Activated T-helper 2 cell treated with anti-CD3 and anti-CD28 coated beads, Interferon-gamma antibody, Interleukin-2, Interleukin-4, amounts not matched to agents 10 μg/mL and 5 μg/mL and 100 μg/mL, durations not matched to agents 14 hours and 24 hours and 36 hours (primary cell): ENCODE results near the gene DHRSX. TPM values are rescaled to one million over a fixed set of nuclear protein-coding genes. Genes with fewer than 3 reads are reported as not detected.
"Not testable (repeated sequence)": the region's sequence is repeated elsewhere in the genome, so short reads cannot be mapped to it uniquely, and the experiment has no call there.

Experiments used
- DNase-seq: peaks from one replicate; pipeline ENCODE4 v3.0.0; 2021; ENCODE audit warnings: low spot score
- H3K27ac Mint-ChIP-seq: one replicate; pipeline ENCODE4 v1.8.0; 2021; ENCODE audit warnings: mixed read lengths
- H3K27me3 Mint-ChIP-seq: one replicate; pipeline ENCODE4 v1.8.0; 2021; ENCODE audit warnings: low read depth, mixed read lengths
- H3K36me3 Mint-ChIP-seq: one replicate; pipeline ENCODE4 v1.8.0; 2021; ENCODE audit warnings: low read depth, mixed read lengths
- H3K4me1 Mint-ChIP-seq: one replicate; pipeline ENCODE4 v1.8.0; 2021; ENCODE audit warnings: low read depth, mixed read lengths
- H3K4me3 Mint-ChIP-seq: one replicate; pipeline ENCODE4 v1.8.0; 2021; ENCODE audit warnings: low read depth, mild to moderate bottlenecking, moderate library complexity, mixed read lengths
- H3K9me3 Mint-ChIP-seq: one replicate; pipeline ENCODE4 v1.8.0; 2021; ENCODE audit warnings: mixed read lengths
- intact Hi-C: fragments of 100-400 bp; cut with micrococcal nuclease; formaldehyde crosslinking; loops from one replicate; pipeline ENCODE4 v1.15.1; 2023
- total RNA-seq: library from RNA; stranded (reverse); gene quantifications from 2 replicates; pipeline ENCODE4 v1.2.3, GENCODE V29; 2022

Gene DHRSX
- total RNA-seq, 1 donor from 2014 or later, result 26.1 TPM

DNA sequence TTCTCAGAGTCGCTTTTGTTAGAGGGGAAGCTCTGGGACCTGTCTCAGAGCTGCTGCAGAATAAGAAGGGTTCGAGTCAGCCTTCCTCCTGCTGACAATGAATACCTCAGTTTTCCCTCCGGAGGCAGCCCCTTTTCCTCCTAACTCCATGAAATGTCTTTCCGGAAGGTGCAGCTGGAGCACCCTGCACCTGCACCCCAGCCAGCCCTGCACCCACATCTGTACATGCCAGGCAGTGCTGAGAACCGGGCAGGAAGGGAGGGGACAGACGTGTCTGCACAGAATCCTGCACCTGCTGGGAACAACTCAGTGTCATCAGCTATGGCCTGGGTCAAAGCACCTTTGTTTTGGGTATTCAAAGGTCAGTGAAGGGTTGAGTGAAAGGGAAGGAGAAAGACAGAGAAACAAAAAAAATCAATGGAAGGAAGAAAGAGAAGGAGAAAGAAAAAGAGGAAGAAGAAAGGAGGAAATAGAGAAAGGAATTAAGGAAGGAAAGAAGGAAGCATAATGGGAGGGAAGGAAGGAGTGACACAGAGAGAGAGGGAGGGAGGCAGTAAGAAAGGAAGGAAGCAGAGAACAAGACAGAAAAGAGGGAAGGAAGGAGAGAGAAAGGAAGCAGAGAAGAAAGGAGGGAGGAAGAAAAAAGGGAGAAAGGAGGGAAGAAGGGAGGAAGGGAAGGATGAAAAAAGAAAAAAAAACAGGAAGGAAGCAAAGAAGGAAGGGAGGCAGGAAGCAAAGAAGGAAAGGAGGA lies 273.7 kb downstream of the DHRSX start:
- Mint-ChIP-seq H3K36me3 (peaks cover 49% of the 10 kb centered on the region), H3K27me3 (no peaks in the 10 kb centered on the region), H3K27ac (no peak overlapping the region), H3K4me1 (no peaks in the 10 kb centered on the region), H3K4me3 (no peak overlapping the region), H3K9me3 (peaks cover 65% of the 10 kb centered on the region)
- no peak for DNase-seq
- intact Hi-C loops, result no loop called here

DNA sequence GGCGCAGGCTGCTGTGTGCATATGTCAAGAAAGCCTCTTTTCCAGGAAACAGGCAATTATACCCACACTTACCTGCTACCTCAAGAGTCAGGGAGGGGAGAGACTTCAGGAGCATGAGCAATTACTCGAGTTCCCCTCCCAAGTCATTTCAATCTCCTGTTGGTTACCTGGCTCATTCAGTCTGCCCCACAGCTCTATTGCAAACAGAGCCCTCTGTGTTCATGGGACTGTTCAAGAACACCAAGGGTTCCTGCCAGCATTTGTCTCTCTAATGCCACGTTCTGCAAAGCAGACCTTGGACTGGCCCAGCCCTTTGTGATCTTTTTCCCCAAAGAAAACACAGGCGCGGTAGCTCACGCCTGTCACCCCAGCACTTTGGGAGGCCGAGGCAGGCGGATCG lies 274.6 kb downstream of the DHRSX start:
- no peak overlapping the region for H3K4me3 Mint-ChIP-seq
- H3K36me3 Mint-ChIP-seq, result peaks cover 56% of the 10 kb centered on the region
- intact Hi-C loops, result no loop called here
- peaks cover 64% of the 10 kb centered on the region for H3K9me3 Mint-ChIP-seq
- no peaks in the 10 kb centered on the region for H3K27me3 Mint-ChIP-seq
- no peak for DNase-seq
- no peaks in the 10 kb centered on the region for H3K4me1 Mint-ChIP-seq
- no peak overlapping the region for H3K27ac Mint-ChIP-seq

DNA sequence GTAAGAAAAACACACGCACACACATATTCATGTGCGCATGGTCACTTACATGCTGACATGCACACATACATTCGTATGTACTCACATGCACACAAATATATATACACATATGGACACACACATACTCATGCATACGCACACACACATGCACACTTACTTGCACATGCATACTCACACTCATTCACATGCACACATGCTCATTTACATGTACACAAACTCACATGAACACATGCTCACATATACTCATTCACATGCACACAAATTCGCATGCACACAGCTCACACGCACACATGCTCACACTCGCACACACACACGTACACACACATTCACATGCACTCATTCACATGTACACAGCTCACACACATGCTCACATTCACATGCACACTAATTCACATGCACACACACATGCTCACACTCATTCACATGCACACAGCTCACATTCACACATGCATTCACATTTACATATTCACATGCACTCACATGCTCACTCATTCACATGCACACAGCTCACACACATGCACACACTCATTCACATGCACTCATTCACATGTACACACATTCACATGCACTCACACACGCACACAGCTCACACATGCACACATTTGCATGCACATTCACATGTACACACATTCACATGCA lies 276.1 kb downstream of the DHRSX start:
- Mint-ChIP-seq H3K4me1 (no peaks in the 10 kb centered on the region), H3K9me3 (peaks cover 65% of the 10 kb centered on the region), H3K27ac (no peak overlapping the region), H3K36me3 (peaks cover 51% of the 10 kb centered on the region), H3K4me3 (no peak overlapping the region), H3K27me3 (no peaks in the 10 kb centered on the region)
- no peak for DNase-seq
- intact Hi-C loops, result no loop called here

DNA sequence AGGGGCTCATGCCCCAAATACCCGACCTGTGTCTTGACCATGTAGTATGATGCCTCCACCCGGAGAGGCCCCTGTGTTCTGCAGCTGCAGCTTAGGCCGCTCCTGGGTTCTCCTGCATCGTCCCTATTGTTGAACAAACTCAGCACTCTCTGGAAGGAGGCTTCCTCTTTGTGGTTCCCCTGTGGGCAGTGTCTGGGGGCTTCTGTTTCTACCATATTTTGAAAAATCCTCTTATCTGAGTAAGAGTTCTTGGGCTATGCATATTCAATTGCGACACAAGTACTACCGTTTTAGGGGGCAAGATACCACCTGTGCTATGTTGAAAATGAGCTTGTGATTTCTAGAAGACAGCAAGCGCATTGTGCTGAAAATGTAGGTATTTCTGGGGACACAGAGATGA lies 276.6 kb downstream of the DHRSX start:
- Mint-ChIP-seq H3K27me3 (no peaks in the 10 kb centered on the region), H3K4me3 (no peak overlapping the region), H3K36me3 (peaks cover 48% of the 10 kb centered on the region), H3K9me3 (peaks cover 65% of the 10 kb centered on the region), H3K27ac (no peak overlapping the region), H3K4me1 (no peaks in the 10 kb centered on the region)
- intact Hi-C loops, result no loop called here
- DNase-seq, result no peak

DNA sequence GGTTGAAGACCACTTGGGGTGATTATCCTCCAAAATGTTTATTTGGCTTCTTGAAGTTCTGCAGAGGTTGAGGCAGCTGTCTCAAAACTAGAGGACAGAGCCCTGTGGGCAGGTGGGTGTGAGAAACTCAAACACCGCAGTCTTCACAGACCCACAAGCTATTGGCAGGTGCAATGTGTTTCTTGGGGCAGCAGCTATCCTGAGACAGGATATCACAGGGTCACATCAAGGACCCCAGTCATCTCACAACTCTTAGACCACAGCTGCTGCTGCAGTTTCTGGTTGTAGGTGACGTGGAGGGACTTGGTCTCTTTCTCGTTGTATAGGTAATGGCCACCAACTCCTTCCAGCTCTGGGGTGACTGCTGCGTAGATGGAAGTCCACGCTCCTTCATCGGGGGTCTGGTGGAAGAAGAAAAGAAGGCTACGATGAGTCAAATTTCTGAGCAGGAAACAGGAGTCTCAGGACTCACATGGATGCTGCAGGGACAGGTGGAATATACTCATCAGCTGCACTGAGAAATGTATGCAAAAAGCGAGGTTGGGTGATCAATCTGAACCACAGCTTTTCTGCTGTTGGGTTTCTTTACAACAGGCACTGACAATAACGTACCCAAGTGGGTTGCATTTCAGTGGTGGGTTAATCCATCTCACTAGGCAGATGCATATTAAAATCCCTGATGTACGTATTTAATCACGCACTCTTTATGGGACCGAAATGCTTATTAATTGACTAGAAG lies 279.8 kb downstream of the DHRSX start:
- H3K27ac Mint-ChIP-seq, result no peak overlapping the region
- no peaks in the 10 kb centered on the region for H3K27me3 Mint-ChIP-seq
- intact Hi-C loops, result no loop called here
- H3K4me3 Mint-ChIP-seq, result no peak overlapping the region
- H3K4me1 Mint-ChIP-seq, result no peaks in the 10 kb centered on the region
- peaks cover 82% of the 10 kb centered on the region for H3K9me3 Mint-ChIP-seq
- H3K36me3 Mint-ChIP-seq, result peaks cover 45% of the 10 kb centered on the region
- DNase-seq, result no peak

DNA sequence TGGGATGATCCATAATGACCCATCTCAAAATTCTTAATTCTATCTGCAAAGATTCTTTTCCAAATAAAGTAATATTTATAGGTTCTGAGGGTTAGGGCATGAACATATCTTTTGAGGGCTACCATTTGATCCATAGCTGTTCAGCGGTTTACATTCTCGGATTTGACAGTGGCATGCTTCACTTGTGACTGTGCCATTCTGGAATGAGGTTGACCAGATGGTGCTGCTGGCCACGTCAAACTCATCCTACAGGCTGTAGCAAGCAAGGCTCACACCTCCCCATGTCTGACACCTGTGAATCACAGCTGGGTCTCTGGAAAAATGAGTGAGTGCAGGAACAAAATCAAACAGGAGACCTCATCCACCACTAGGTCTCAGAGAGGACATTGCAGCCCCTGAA lies 280.5 kb downstream of the DHRSX start:
- Mint-ChIP-seq H3K27me3 (no peaks in the 10 kb centered on the region), H3K9me3 (peaks cover 84% of the 10 kb centered on the region), H3K36me3 (peaks cover 44% of the 10 kb centered on the region), H3K4me1 (no peaks in the 10 kb centered on the region), H3K27ac (no peak overlapping the region), H3K4me3 (no peak overlapping the region)
- intact Hi-C loops, result no loop called here
- DNase-seq, result no peak

DNA sequence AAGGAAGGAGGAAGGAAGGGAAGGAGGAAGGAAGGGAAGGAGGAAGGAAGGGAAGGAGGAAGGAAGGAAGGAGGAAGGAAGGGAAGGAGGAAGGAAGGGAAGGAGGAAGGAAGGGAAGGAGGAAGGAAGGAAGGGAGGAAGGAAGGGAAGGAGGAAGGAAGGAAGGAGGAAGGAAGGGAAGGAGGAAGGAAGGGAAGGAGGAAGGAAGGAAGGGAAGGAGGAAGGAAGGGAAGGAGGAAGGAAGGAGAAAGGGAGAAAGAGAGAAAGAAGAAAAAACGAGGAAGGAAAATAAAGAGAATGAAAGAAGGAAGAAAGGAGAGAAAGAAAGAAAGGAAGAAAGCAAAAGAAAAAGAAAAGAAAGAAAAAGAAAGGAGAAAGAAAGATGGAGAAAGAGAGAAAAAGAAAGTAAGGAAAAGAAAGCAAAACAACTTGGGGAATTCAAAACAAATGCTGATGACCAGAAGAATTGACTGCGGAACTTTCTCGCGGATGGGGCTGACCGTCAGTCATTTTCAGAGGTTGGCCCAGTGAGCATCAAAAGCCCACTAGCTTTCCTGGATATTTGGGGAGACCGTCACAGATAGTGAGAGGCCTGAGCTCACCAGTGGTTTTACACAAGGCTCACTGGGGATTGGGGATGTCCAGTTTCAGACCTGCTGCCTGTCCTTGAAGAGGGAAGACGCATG lies 286.5 kb downstream of the DHRSX start:
- intact Hi-C loops, H3K27ac Mint-ChIP-seq, H3K4me3 Mint-ChIP-seq, H3K27me3 Mint-ChIP-seq, DNase-seq, H3K4me1 Mint-ChIP-seq: not testable (repeated sequence)
- peaks cover 19% of the 10 kb centered on the region for H3K36me3 Mint-ChIP-seq
- peaks cover 74% of the 10 kb centered on the region for H3K9me3 Mint-ChIP-seq

DNA sequence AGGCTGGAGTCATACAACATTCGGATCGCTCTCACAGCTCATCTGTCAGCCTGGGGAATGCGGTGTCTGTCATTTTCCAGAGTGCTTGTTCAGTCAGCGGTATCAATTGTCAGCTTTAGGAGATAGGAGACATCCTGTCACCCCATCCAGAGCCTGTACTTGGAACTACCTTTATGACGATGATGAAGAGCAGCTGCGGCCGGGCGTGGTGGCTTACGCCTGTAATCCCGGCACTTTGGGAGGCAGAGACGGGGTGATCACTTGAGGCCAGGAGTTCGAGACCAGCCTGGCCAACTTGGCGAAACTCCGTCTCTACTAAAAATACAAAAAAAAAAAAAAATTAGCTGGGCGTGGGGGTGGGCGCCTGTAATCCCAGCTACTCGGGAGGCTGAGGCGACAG lies 289.1 kb downstream of the DHRSX start:
- H3K27ac Mint-ChIP-seq, H3K4me1 Mint-ChIP-seq, H3K27me3 Mint-ChIP-seq, DNase-seq, intact Hi-C loops, H3K4me3 Mint-ChIP-seq: not testable (repeated sequence)
- peaks cover 57% of the 10 kb centered on the region for H3K9me3 Mint-ChIP-seq
- H3K36me3 Mint-ChIP-seq, result peaks cover 15% of the 10 kb centered on the region

DNA sequence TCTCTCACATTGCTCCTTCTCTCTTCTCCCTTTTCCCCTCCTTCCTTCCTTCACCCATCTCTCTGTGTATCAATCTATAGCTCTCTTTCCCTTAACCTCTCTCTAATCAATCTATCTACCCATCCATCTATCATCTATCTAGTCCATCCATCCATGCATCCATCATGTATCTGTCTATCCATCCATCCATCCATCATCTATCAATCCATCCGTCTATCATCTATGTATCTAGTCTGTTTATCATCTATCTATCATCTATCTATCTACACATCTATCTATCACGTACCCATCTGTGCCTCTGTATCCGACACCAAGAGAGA lies 307.5 kb downstream of the DHRSX start:
- no peak for DNase-seq
- Mint-ChIP-seq H3K4me3 (no peak overlapping the region), H3K27ac (no peak overlapping the region), H3K9me3 (peaks cover 34% of the 10 kb centered on the region), H3K4me1 (no peaks in the 10 kb centered on the region), H3K36me3 (no peaks in the 10 kb centered on the region), H3K27me3 (no peaks in the 10 kb centered on the region)
- intact Hi-C loops, result no loop called here

DNA sequence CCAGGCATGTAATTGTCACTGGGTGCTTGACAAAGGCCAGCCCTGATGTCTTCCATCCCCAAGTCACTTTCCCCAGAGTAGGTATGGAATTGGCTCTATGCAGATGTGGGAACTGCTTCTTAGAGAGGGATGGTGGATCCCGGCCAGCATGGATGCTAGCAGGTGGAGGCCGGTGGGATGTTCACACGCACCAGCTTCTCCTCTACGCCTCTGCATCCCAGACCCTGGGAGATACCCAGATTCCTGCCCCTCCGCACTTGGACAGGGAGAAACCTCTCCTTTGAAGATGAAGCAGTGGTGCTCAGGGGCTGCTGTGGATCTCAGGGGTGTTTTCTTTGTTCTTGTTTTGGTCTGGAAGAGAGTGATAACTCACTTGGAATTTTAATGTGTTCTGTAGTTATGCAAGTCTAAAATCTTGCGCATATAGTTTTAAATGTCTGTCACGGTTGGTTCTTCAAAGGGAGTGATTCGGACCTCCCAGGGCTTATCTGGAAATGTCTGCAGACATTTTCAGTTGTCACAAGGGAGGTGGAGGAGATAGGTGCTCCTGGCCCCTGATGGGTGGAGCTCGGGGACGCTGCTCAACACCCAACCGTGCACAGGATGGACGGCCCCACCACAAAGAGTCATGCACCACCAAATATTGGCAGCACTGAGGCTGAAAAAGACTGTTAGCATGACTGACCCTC lies 308.0 kb downstream of the DHRSX start:
- intact Hi-C loops, result no loop called here
- no peak for DNase-seq
- Mint-ChIP-seq H3K9me3 (peaks cover 39% of the 10 kb centered on the region), H3K4me3 (no peak overlapping the region), H3K4me1 (no peaks in the 10 kb centered on the region), H3K36me3 (peaks cover 3% of the 10 kb centered on the region), H3K27me3 (no peaks in the 10 kb centered on the region), H3K27ac (no peak overlapping the region)

DNA sequence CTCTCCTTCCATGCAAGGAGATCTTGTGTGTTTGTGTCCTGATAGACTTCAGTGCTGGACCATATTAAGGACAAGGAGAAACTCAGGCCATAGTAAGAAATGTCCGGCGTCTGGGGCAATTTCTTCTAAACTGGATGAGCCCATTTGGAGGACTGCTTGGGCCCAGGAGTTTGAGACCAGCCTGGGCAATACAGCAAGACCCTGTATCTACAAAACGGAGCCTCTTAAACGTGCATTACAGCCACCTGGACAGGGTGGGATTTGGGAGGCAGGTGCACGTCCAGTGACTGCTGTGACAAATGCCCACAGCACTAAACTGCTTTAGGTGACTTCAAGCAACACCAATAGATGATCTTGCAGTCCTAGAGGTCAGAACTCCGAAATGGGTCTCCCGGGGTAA lies 311.9 kb downstream of the DHRSX start:
- intact Hi-C loops, result no loop called here
- Mint-ChIP-seq H3K36me3 (peaks cover 5% of the 10 kb centered on the region), H3K9me3 (peaks cover 31% of the 10 kb centered on the region), H3K27me3 (no peaks in the 10 kb centered on the region), H3K4me1 (no peaks in the 10 kb centered on the region), H3K4me3 (no peak overlapping the region), H3K27ac (no peak overlapping the region)
- no peak for DNase-seq

DNA sequence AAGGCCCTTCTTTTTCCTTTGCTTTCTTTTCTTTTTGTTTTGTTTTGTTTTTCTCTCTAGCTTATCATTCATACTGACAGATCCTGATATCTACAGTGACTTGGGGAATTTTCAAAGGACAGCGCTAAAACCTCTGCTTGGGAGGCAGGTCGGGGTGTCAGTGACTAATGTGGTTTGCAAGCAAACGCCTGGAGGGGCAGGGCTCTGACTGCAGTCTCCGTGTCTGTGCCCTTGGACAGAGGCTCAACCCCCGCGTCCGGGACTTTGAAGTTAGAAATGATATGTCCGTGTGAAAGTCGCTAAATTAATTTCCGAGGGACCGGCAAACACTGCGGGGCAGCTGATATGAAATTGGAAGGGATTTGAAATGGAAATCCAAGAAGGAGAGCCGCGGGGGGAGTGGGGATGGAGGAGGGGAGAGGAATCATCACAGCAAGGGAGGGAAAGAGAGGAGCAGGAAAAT lies 312.4 kb downstream of the DHRSX start:
- Mint-ChIP-seq H3K4me1 (no peaks in the 10 kb centered on the region), H3K36me3 (peaks cover 5% of the 10 kb centered on the region), H3K9me3 (peaks cover 28% of the 10 kb centered on the region), H3K27ac (no peak overlapping the region), H3K4me3 (no peak overlapping the region), H3K27me3 (no peaks in the 10 kb centered on the region)
- intact Hi-C loops, result no loop called here
- no peak for DNase-seq
